HCT116 (cell line): ENCODE measurements around the gene GRB7.

Source experiments
- CTCF ChIP-seq, 3 experiments: fragments of 200-600 bp in 1 of 3; sonication (generic) in 1 of 3; IDR thresholded peaks in 2 of 3; conservative IDR thresholded peaks in 1 of 3; 2 replicates each; pipeline ENCODE4 v1.5.1; 2012 to 2017; ENCODE audit warnings: low read depth in 2 of 3, low read length in 2 of 3, antibody characterized with exemption in 1 of 3, borderline replicate concordance in 1 of 3, control low read depth in 1 of 3, mild to moderate bottlenecking in 1 of 3, mixed read lengths in 1 of 3, mixed run types in 1 of 3, moderate library complexity in 1 of 3; ENCODE audit not compliant: insufficient read depth in 1 of 3
- EZH2 ChIP-seq: fragments of 200-600 bp; sonication (generic); IDR thresholded peaks from 2 replicates; pipeline ENCODE4 v1.6.1; 2017; ENCODE audit warnings: antibody characterized with exemption, mixed run types
- EZH2phosphoT487 ChIP-seq: fragments of 200-600 bp; IDR thresholded peaks from 2 replicates; pipeline ENCODE4 v1.6.1; 2018; ENCODE audit warnings: antibody characterized with exemption, borderline replicate concordance
- POLR2A ChIP-seq: IDR thresholded peaks from 2 replicates; pipeline ENCODE4 v1.7.0; 2011; ENCODE audit warnings: borderline replicate concordance; ENCODE audit not compliant: insufficient read depth, insufficient read length; ENCODE audit errors: extremely low read depth
- POLR2AphosphoS5 ChIP-seq: IDR thresholded peaks from 2 replicates; pipeline ENCODE4 v1.6.1; 2011; ENCODE audit warnings: mild to moderate bottlenecking, low read depth, low read length, moderate library complexity
- SP1 ChIP-seq: IDR thresholded peaks from 2 replicates; pipeline ENCODE4 v1.6.1; 2012; ENCODE audit warnings: low read depth
- YY1 ChIP-seq: IDR thresholded peaks from 2 replicates; pipeline ENCODE4 v1.6.1; 2011; ENCODE audit warnings: low read length, low read depth, moderate library complexity, mild to moderate bottlenecking; ENCODE audit not compliant: insufficient replicate concordance; ENCODE audit errors: extremely low read depth
- ZNF274 ChIP-seq: fragments of 200-500 bp; sonication (Bioruptor generic); IDR thresholded peaks from 2 replicates; pipeline ENCODE4 v1.6.1; 2014; ENCODE audit warnings: mild to moderate bottlenecking, low read depth, low read length, inconsistent platforms

- no peak for TF ChIP-seq EZH2
- no peak for TF ChIP-seq ZNF274
- no peak for TF ChIP-seq SP1
- TF ChIP-seq EZH2phosphoT487: no peak
- no peak for TF ChIP-seq CTCF (IDR thresholded peaks at IDR 0.05 in 2 of 3, conservative IDR thresholded peaks at IDR 0.05 in 1 of 3; ENCODE audit: borderline replicate concordance in 1 of 3, insufficient read depth in 1 of 3, low read depth in 2 of 3, low read length in 2 of 3)
- TF ChIP-seq POLR2A: no peak
- TF ChIP-seq POLR2AphosphoS5: no peak
- no peak for TF ChIP-seq YY1
Observed at GRCh38 chr17:39776252-39776651, 38.5 kb downstream of the GRB7 start.
